Measurements from ENCODE around the gene TDRKH. TPM values are rescaled to one million over a fixed set of nuclear protein-coding genes. Genes with fewer than 3 reads are reported as not detected.
A peak's percentile ranks its signal among the peaks of the same experiment; 100 is the strongest.

Gene TDRKH
- total RNA-seq (2014; rRNA removed; shearing (Covaris generic)): 12.6 and 13.8 TPM in 2 replicates

- DNase-seq (ENCODE audit: low read depth): peak; percentile 100
Observed at GRCh38 chr1:151790071-151790939, at the start of gene TDRKH. TDRKH (minus strand) TSS chr1:151790500; CDS start chr1:151783022, 7,478 bp downstream.

- DNase-seq (ENCODE audit: low read depth): no peak
Observed at GRCh38 chr1:151839457-151840403, 49.4 kb upstream of the TDRKH start, which contains the start of gene C2CD4D. C2CD4D (minus strand) TSS chr1:151839820; CDS start chr1:151838989, 831 bp downstream.

- DNase-seq (ENCODE audit: low read depth): no peak
Observed at GRCh38 chr1:151839082-151839412, 48.7 kb upstream of the TDRKH start.

GRCh38 chr1:151838222-151839081, 48.2 kb upstream of the TDRKH start:
- DNase-seq (ENCODE audit: low read depth): peak; percentile 39

- DNase-seq (ENCODE audit: low read depth): no peak
Observed at GRCh38 chr1:151837884-151838221, 47.6 kb upstream of the TDRKH start.

- DNase-seq (ENCODE audit: low read depth): peak; percentile 31
Observed at GRCh38 chr1:151837197-151837596, 46.9 kb upstream of the TDRKH start.

GRCh38 chr1:151835596-151835995, 45.3 kb upstream of the TDRKH start:
- DNase-seq (ENCODE audit: low read depth): no peak

- no peak for DNase-seq (ENCODE audit: low read depth)
Observed at GRCh38 chr1:151834239-151834638, 43.9 kb upstream of the TDRKH start.

- no peak for DNase-seq (ENCODE audit: low read depth)
Observed at GRCh38 chr1:151833172-151833900, 43.0 kb upstream of the TDRKH start.

- DNase-seq (ENCODE audit: low read depth): peak; percentile 21
Observed at GRCh38 chr1:151832318-151832980, 42.1 kb upstream of the TDRKH start.

GRCh38 chr1:151831605-151832004, 41.3 kb upstream of the TDRKH start, which contains the start of gene RORC:
RORC (minus strand) TSS chr1:151831802; CDS start chr1:151831764, 38 bp downstream.
- no peak for DNase-seq (ENCODE audit: low read depth)

GRCh38 chr1:151831256-151831591, 40.9 kb upstream of the TDRKH start:
- DNase-seq (ENCODE audit: low read depth): no peak

GRCh38 chr1:151830055-151830454, 39.8 kb upstream of the TDRKH start:
- DNase-seq (ENCODE audit: low read depth): no peak

GRCh38 chr1:151829352-151830046, 39.2 kb upstream of the TDRKH start:
- DNase-seq (ENCODE audit: low read depth): no peak

- DNase-seq (ENCODE audit: low read depth): peak; percentile 74
Observed at GRCh38 chr1:151828921-151829320, 38.6 kb upstream of the TDRKH start.

GRCh38 chr1:151827853-151828252, 37.6 kb upstream of the TDRKH start:
- no peak for DNase-seq (ENCODE audit: low read depth)

GRCh38 chr1:151825751-151826660, 35.7 kb upstream of the TDRKH start:
- DNase-seq (ENCODE audit: low read depth): no peak

- DNase-seq (ENCODE audit: low read depth): no peak
Observed at GRCh38 chr1:151825204-151825603, 34.9 kb upstream of the TDRKH start.

GRCh38 chr1:151823175-151823574, 32.9 kb upstream of the TDRKH start:
- no peak for DNase-seq (ENCODE audit: low read depth)

Data from Daoy (cell line).